Subcutaneous preadipocyte (primary cell): ENCODE measurements around the gene SLC22A6. TPM values are rescaled to one million over a fixed set of nuclear protein-coding genes. Genes with fewer than 3 reads are reported as not detected.

Experiments used
- small RNA-seq: library from RNA; depleted of rRNA; stranded (forward); fragments of <200 nt; gene quantifications from one replicate; pipeline ENCODE3, GENCODE V24; 2012
- total RNA-seq: library from RNA; depleted of rRNA; stranded (reverse); fragments of >200 nt; gene quantifications from 2 replicates; pipeline ENCODE4 v1.2.3, GENCODE V29; 2012

The SLC22A6 gene, protein sequence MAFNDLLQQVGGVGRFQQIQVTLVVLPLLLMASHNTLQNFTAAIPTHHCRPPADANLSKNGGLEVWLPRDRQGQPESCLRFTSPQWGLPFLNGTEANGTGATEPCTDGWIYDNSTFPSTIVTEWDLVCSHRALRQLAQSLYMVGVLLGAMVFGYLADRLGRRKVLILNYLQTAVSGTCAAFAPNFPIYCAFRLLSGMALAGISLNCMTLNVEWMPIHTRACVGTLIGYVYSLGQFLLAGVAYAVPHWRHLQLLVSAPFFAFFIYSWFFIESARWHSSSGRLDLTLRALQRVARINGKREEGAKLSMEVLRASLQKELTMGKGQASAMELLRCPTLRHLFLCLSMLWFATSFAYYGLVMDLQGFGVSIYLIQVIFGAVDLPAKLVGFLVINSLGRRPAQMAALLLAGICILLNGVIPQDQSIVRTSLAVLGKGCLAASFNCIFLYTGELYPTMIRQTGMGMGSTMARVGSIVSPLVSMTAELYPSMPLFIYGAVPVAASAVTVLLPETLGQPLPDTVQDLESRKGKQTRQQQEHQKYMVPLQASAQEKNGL
- total RNA-seq: not detected in 2 replicates

DNA sequence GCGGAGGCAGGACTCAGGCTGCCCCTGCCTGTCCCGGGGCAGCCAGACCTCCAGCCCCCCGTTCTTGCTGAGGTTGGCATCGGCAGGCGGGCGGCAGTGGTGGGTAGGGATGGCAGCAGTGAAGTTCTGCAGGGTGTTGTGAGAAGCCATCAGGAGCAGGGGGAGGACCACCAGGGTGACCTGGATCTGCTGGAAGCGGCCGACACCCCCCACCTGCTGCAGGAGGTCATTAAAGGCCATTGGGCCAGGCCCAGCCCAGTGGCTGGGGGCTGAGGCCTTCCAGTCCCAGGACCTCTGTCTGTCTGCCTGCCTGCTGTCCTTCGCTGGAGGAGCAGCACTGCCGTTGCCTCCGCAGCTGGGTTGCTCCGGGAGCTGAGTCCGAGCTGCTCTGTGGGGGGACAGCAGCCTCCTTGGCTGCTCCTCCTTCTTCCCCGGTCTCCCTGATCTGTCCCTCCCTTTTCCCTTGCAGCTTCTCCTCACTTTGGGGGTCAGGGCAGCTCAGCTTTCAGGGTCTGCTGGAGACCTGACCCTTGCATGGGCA lies at the start of gene SLC22A6:
Gene SLC22A6 (minus strand): TSS at position 517 of the 541 bp plus-strand sequence. CDS start 277 bp downstream, at position 240.

GRCh38 chr11:63015521-63016215 lies 30.9 kb upstream of the SLC22A6 start, which contains the start of gene SLC22A8:
SLC22A8 (minus strand) TSS chr11:63015841; CDS start chr11:63014958, 883 bp downstream.

Small RNAs within 50 kb of the gene (small RNA-seq; reads per million reads assigned to genes)
- not detected for gene RN7SL259P

Other genes starting within 250 kb of the SLC22A6 start
- gene ZBTB3, start 230.8 kb downstream of the SLC22A6 start, total RNA-seq: 12.3 and 13.6 TPM in 2 replicates
- 44.4 and 55.5 TPM in 2 replicates for gene POLR2G, start 223.4 kb downstream of the SLC22A6 start, total RNA-seq
- 14.7 and 19.5 TPM in 2 replicates for gene TAF6L, start 213.6 kb downstream of the SLC22A6 start, total RNA-seq
- 25.0 and 38.9 TPM in 2 replicates for gene TMEM179B, start 197.6 kb downstream of the SLC22A6 start, total RNA-seq
- 15.8 and 18.4 TPM in 2 replicates for gene TMEM223, start 193.0 kb downstream of the SLC22A6 start, total RNA-seq
- 24.2 and 26.1 TPM in 2 replicates for gene NXF1, start 179.5 kb downstream of the SLC22A6 start, total RNA-seq
- 31.5 and 36.0 TPM in 2 replicates for gene STX5, start 152.9 kb downstream of the SLC22A6 start, total RNA-seq
- gene TEX54, start 152.1 kb downstream of the SLC22A6 start, total RNA-seq: not detected in 2 replicates
- gene WDR74, start 145.4 kb downstream of the SLC22A6 start, total RNA-seq: 63.9 and 71.0 TPM in 2 replicates
- gene SLC3A2, start 104.1 kb downstream of the SLC22A6 start, total RNA-seq: 130 and 160 TPM in 2 replicates
- not detected in 2 replicates for gene CHRM1, start 63.6 kb downstream of the SLC22A6 start, total RNA-seq
- gene SLC22A8, start 30.9 kb upstream of the SLC22A6 start, total RNA-seq: not detected in 2 replicates
- not detected in 2 replicates for gene SLC22A24, start 159.3 kb upstream of the SLC22A6 start, total RNA-seq